HG02970 (cell line): ENCODE data around the gene C1QTNF6.

Experiments
- ATAC-seq: cut with Tn5 transposase; IDR thresholded peaks from one replicate; pipeline ENCODE4 v1.9.1; 2021; ENCODE audit warnings: mild to moderate bottlenecking, moderate library complexity, moderate number of reproducible peaks; ENCODE audit not compliant: unreplicated experiment, low FRiP score

Gene C1QTNF6

GRCh38 chr22:37194750-37195149 is 6.7 kb upstream of the C1QTNF6 start:
- ATAC-seq: no peak

DNA sequence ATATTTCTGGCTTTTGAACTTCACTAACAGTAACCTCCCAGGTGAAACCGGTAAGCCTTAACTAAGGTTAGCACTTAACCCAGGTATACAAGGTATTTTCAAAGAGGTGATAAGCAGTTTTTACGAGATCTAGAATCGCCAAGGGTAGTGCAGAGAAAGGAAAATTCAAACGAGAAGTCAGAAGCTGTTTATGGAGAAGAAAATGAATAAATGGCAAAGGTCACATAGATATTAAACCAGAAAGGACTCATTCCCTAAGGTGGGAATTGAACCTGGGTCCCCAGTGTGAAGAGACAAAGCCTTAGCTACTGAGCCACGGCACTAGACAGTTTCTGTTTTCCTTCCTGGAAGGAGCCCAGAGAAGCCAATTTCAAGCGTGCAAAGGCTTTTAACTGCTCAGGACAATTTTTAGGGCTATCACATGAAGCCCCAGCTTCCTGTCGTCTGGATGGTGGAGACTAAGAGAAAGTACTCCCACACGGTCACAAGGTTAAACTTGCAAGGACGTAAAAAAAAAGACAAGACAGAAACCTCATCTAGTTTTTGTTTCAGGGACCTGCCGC is 5.7 kb upstream of the C1QTNF6 start:
- no peak for ATAC-seq

DNA sequence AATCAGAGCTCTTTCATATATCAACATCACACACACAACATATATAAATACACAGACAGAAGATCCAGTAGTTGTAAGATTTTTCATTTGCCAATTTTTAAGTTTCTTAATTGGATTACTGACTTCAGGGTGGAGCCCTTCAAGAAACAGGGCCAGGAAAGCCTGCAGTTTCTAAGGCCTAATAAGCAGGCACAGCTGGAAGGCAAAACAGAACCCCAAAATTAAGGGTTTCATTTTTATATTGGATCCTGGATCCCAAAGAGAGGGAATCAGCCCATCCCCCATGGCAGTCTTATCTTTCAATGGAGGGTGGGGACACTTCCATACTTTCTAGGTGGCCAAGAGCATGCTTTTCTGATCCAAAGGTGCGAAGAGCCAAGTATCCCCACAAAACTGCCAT is 4.7 kb upstream of the C1QTNF6 start:
- ATAC-seq: no peak

DNA sequence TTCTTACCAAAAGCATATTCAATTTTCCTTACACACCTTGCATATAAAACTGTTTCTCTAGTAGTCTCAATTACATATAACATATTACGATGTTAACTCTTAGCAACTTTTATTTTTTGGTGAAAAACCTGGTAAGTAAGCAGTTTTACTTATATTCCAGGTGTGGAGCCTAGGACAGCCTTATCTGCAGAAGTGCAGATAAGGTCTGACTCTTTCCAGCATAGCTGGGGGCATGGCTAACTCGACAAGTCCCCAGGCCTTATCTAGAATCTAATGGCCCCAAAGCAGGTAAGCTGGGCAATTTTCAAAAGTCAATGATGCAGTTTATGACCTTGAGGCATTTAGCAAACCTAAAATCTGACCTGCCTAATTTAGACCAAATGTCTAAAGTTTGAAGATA is 4.2 kb upstream of the C1QTNF6 start:
- no peak for ATAC-seq

- no peak for ATAC-seq
Measured at GRCh38 chr22:37190262-37190780, 2.3 kb upstream of the C1QTNF6 start.

DNA sequence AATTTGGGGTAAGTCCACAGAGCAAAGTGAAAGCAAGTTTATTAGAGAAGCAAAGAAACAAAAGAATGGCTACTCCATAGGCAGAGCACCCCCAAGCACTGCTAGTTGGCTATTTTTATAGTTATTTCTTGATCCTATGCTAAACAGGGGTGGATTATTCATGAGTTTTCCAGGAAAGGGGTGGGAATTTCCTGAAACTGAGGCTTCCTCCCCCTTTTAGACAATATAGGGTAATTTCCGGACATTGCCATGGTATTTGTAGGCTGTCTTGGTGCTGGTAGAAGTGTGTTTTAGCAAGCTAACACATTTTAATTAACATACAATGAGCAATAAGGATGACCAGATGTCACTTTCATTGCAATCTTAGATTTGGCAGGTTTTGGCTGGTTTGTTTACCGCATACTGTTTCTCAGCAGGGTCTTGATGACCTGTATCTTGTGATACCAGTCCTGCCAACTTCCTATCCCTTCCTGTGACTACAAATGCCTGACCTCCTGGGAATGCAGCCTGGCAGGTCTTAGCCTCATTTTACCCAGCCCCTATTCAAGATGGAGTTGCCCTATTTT is 937 bp upstream of the C1QTNF6 start:
- ATAC-seq: no peak

DNA sequence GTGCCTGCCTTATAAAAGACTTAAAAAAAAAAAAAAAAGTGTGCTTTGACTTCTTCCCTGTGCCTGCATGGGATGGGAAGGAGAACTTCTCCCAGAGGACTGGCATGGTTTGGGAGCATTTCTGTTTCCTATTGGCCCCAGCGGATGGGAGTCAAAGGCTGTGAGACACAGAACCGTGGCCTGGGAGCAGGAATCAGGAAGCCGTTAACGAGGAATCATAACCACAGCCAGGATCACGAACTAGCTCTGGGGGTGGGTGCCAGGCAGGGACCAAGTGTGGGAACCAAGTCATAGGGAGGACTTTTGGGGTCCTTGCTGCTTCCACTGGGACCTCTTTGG is 526 bp downstream of the C1QTNF6 start:
- ATAC-seq: no peak

DNA sequence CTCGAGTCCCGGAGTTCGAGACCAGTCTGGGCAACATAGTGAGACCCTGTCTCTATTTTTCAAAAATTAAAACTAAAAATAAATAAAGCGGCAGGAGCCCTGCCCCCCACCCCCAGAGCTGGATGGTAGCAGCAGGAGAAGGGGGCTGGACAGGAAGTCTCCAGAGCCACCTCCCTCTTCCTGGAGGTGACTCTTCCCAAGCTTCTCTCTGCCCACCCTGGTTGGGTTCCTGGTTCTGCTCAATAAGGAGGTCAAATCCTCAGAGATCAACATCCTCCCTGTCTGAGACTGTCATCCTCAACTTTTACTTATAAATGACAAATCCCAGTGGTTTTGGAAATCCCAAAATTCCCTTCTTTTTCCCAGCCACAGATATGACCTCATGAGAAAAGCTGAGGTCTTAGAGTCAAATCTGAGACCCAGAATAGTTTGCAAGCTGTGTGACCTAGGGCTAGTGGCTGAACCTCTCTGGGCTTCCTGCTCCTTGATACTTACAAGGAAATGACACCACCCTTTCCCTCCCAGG is 987 bp downstream of the C1QTNF6 start:
- no peak for ATAC-seq

GRCh38 chr22:37186228-37186996 is 1.6 kb downstream of the C1QTNF6 start:
- no peak for ATAC-seq

DNA sequence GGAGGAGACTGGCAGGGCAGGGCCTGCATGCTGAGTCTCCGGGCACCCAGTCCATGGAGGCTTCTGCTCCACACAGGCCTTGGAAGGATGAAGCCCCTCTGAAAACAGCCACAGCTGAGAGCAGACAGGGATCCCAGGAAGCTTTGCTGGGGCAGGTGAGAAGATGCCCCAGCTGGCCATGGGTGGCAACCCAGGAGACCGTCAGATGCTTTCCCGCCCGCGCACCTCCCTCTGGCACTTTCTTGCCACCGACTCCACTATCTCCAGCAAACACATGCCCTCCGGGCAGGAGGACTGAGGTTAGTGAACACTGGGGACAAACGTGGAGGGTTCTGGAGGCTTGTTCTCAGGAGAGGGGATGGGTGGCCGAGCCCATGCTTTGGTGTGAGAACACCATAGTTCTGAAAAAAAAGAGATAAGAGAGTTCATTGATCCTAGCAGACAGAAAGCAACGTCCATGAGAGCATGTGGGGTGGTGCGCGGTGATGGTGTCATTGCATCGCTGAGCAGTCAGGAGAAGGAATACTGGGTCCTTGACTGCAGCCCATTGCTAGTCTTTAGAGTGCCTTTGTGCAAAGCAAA is 2.3 kb downstream of the C1QTNF6 start:
- no peak for ATAC-seq

GRCh38 chr22:37184816-37185541 is 3.1 kb downstream of the C1QTNF6 start:
- ATAC-seq: no peak

- no peak for ATAC-seq
Measured at GRCh38 chr22:37184380-37184755, 3.7 kb downstream of the C1QTNF6 start.

DNA sequence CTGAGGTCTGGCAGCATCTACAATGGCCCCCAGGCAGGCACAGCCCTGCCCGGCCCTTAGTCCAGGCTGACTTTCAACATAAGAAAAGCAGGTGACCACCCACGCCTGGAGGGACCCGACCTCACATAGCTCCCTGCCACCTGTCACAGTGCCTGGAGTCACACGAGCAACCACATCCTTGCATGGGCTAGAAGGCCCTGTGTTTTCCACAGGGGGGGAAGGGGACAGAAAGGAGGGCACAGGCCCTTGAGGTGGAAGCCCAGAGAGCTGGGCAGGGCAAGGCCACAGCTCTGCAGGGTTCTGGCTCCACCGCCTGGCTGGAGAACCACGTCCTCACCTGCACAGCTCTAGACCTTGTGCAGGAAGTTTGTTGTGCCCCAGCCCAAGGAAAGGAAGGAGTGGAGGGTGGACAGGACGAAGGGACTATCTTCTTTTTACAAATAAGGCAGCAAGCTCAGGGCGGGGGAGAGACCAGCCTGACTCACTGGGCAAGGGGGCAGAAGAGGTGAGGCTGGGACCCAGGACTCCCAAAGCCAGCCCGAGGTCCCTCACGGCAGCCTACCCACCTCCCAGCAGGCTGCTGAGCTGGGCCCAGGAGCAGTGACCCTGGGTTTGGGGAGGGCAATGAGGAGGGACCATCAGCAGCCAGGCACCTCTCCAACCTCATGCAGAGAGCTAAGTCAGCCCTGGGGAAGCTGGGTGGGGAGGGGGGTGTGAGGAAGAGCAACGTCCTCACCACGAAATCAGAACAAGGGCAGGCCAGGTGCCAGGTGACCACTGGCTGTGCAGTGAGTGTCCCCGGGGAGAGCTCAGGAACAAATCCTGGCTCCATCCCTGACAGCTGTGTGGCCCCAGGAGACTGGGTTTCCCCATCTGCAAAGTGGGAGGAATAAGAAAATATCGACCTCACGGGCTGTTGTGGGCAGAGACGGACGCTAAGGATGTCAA is 4.3 kb downstream of the C1QTNF6 start:
- ATAC-seq: no peak

DNA sequence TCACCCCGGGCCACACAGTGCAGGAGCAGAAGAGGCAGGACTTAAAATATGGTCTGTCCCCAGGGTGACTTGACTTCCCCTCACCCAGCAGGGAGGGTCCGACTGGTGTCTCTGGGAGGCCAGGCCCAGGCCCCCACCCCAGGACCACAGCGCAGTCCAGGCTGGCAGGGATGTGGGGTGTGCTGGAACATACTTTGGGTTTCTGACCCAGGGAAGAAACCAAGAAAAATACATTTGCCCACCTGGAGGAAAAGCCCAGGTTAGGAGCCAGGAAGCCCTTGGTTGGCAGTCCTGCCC is 5.2 kb downstream of the C1QTNF6 start:
- no peak for ATAC-seq

DNA sequence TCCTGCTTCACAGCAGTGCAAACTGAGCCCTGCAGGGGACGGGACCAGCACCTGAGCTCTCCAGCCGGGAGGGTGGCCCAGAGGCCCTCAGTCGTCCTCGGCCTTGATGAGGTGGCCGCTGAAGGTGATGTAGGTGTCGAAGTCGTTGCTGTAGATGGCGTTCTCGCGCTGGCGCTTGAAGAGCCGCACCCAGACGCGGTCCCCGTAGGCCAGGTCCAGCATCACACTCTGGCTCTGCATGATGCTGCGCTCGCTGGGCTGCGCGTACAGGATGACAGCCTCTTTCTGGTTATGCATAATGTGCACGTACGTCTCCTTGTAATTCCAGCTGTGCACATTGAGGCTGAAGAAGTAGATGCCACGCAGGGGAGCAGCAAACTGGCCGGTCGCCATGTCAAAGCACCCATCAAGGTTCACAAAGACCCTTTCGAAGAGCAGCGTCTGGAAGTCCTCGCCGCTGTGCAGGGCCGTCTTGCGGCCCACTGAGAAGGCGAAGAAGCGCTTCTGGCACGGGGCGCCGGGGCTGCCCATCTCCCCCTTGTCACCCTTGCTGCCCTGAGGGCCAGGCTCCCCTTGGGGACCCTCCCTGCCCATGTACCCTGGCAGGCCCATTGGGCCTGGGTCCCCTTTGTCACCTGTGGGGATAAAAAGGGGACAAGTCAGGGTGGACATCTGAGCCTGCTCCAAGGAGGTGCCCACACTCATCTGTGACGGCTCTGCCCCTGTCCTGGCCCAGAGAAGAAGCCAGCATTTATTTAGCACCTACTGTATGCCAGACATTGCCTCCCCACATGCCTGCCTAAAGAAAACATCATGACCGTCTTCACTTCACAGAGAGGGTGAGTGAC is 5.7 kb downstream of the C1QTNF6 start:
- ATAC-seq: no peak

DNA sequence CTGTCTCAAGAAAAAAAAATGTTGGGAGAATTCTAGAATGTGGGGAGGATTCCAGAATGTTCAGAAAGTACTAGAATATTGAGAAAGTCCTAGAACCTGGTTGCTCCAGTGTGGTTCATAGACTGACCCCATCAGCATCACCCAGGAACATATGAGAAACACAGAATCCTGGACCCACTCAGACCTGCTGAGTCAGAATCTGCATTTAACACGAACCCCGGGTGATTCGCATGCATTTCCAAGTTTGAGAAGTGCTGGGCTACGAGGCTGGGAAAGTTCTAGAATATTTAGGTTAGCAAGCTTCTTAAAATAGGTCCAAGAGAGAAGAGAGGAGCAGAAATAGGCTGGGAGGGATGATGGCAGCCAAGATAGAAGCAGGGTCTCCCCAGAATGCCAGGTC is 6.4 kb downstream of the C1QTNF6 start:
- no peak for ATAC-seq

GRCh38 chr22:37180531-37181231 is 7.4 kb downstream of the C1QTNF6 start:
- ATAC-seq: no peak

DNA sequence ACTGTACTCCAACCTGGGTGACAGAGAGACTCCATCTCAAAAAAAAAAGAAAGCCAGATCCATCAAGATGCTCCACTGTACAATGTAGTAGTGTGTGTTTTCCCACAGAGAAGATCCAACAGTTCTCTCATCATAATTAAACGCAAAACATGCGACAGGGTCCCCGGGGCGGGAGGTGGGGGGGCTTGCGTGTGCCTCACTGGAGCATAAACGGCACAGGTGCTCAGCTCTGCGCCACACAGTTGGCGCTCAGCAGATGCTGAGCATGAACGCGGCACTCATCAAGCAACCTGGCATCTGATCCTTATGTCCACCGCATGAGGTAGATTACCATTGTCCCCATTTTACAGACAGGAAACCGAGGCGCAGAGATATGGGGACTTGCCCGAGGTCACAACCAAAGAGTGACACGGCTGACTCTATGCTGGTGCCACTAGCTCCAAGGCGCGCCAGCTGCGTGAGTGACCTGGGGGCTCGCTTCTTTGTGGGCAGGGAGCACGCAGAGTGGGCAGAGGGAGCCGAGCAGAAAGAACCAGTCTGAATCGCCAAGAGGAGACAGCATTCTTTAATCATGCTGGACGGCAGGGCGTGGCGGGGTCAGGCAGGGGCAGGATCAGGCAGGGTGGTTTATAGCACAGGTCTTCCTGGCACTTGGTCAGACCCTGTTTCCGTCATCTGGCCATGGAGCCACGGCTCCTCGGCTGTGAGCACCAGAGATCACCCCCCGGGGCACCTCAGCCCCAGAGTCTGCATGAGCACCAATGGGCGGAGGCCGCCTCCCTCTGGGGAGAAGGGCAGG is 8.2 kb downstream of the C1QTNF6 start:
- no peak for ATAC-seq
